Measurements from ENCODE around the gene PSME2. TPM values are rescaled to one million over a fixed set of nuclear protein-coding genes. Genes with fewer than 3 reads are reported as not detected.

PSME2 gene
- polyA plus RNA-seq, 1 donor (not counting 4 experiments of a cell fraction or from before 2014, with no cell fraction given) = 158 TPM

DNA sequence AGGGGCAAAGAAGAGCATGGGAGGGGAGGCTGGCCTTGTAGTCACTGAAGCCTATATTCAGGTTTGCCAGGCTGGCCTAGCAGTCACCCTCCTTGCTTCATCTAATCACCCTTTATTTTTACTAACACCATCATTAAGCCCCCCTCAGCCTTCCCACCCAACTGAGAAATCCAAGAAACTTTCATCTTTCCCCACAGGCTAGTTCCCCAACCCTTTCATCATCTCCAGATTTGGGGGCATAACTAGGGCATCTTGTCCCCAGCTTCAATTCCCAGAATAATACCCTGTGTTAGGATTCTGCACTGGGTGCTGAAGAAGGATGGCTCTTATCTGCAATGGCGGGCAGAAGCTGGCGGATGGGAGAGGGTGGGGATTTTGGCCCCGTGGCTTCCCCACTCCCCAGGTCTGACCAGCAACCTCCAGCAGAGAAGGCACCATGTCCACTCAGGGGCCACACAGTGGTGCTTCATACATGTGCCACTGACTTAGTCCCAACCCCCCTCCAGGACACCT lies 45.4 kb downstream of the PSME2 start:
- FAIRE-seq (no peak), DNase-seq (ENCODE audit: low read depth, low spot score) (no peak)
- Histone ChIP-seq H3K9me1 (ENCODE audit: control insufficient read depth, extremely low read depth, insufficient read depth, low read length) (no peaks in the 10 kb centered on the region), H2AFZ (ENCODE audit: control insufficient read depth, low read length) (no peak overlapping the region), H3K27ac (ENCODE audit: control insufficient read depth, insufficient read depth, low read length) (no peak overlapping the region), H3K9me3 (ENCODE audit: control insufficient read depth, low read depth, low read length) (no peaks in the 10 kb centered on the region), H4K20me1 (ENCODE audit: control insufficient read depth, extremely low read depth, insufficient read depth, low read length) (no peaks in the 10 kb centered on the region), H3K36me3 (ENCODE audit: control insufficient read depth in 2 of 2, extremely low read depth in 1 of 2, insufficient read depth in 2 of 2, low read length in 2 of 2) (peaks cover 7 to 24% of the 10 kb centered on the region in 2 experiments), H3K4me1 (ENCODE audit: control insufficient read depth, extremely low read depth, insufficient read depth, low read length) (no peaks in the 10 kb centered on the region), H3K9ac (ENCODE audit: control insufficient read depth, extremely low read depth, insufficient read depth, low read length) (no peak overlapping the region), H3K79me2 (ENCODE audit: control insufficient read depth, insufficient read depth, low read length) (no peaks in the 10 kb centered on the region), H3K4me2 (ENCODE audit: control insufficient read depth, extremely low read depth, insufficient read depth, low read depth, low read length) (no peak overlapping the region), H3K27me3 (ENCODE audit: control insufficient read depth, extremely low read depth, insufficient read depth, low read length) (no peaks in the 10 kb centered on the region), H3K4me3 (ENCODE audit: control insufficient read depth in 2 of 3, extremely low read depth in 1 of 3, insufficient read depth in 2 of 3, low read depth in 1 of 3, low read length in 3 of 3) (no peak overlapping the region)
- dilution Hi-C loops (cut with MboI; ENCODE audit: extremely low pct_ligation_motif_present, low sequenced_read_pairs) = no loop called here
- no peak for TF ChIP-seq EZH2 (IDR thresholded peaks at IDR 0.05; ENCODE audit: low read length)
- TF ChIP-seq, protein P1, sequence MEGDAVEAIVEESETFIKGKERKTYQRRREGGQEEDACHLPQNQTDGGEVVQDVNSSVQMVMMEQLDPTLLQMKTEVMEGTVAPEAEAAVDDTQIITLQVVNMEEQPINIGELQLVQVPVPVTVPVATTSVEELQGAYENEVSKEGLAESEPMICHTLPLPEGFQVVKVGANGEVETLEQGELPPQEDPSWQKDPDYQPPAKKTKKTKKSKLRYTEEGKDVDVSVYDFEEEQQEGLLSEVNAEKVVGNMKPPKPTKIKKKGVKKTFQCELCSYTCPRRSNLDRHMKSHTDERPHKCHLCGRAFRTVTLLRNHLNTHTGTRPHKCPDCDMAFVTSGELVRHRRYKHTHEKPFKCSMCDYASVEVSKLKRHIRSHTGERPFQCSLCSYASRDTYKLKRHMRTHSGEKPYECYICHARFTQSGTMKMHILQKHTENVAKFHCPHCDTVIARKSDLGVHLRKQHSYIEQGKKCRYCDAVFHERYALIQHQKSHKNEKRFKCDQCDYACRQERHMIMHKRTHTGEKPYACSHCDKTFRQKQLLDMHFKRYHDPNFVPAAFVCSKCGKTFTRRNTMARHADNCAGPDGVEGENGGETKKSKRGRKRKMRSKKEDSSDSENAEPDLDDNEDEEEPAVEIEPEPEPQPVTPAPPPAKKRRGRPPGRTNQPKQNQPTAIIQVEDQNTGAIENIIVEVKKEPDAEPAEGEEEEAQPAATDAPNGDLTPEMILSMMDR (optimal IDR thresholded peaks at IDR 0.05 in 1 of 3, IDR thresholded peaks at IDR 0.05 in 1 of 3, conservative IDR thresholded peaks at IDR 0.05 in 1 of 3; ENCODE audit: extremely low read depth in 1 of 3, insufficient read depth in 2 of 3, low read length in 3 of 3) = no peak

DNA sequence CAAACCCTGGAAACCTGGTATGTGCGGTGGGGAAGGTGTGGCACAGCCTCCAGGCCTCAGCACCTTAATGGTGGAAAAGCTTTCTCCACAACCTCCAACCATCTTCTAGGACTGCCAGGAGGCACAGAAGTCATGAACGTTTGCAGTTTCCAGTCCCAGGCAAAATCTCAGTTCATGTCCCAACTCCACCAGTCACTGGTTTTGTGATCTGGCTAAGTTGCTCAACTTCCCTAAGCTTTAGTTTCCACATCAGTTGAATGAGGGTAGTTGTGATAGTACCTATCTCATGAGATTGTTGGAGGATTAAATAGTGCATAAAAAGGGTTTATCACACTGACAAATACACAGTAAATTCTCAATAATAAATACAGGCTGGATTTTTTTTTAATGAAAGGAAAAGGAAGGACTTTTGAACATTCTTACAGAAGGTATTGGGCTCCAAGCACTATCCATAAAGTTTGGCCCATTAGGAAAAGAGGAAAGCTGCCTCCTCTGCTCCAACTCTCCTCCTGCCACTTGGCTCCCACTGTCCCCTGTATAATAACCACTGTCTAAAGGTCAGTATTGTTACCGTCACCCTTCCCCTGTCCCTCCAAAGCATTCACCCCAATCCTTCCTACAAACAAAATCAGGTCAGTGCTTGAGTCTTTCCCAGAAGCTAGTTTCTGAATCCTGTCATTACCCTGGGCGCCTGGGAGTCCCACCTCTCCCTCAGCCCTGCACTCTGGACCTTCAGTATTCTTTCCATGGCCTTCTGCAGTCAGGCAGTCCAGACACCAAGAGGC lies 46.0 kb downstream of the PSME2 start:
- H3K4me1 ChIP-seq (ENCODE audit: control insufficient read depth, extremely low read depth, insufficient read depth, low read length) = peaks cover 4% of the 10 kb centered on the region
- dilution Hi-C loops (cut with MboI; ENCODE audit: extremely low pct_ligation_motif_present, low sequenced_read_pairs) = no loop called here
- H3K79me2 ChIP-seq (ENCODE audit: control insufficient read depth, insufficient read depth, low read length) = peaks cover under 1% of the 10 kb centered on the region
- H3K9me3 ChIP-seq (ENCODE audit: control insufficient read depth, low read depth, low read length) = no peaks in the 10 kb centered on the region
- H3K4me2 ChIP-seq (ENCODE audit: control insufficient read depth, extremely low read depth, insufficient read depth, low read depth, low read length) = no peak overlapping the region
- no peaks in the 10 kb centered on the region for H4K20me1 ChIP-seq (ENCODE audit: control insufficient read depth, extremely low read depth, insufficient read depth, low read length)
- DNase-seq (ENCODE audit: low read depth, low spot score) (no peak), FAIRE-seq (no peak)
- no peak overlapping the region for H3K9ac ChIP-seq (ENCODE audit: control insufficient read depth, extremely low read depth, insufficient read depth, low read length)
- H3K27me3 ChIP-seq (ENCODE audit: control insufficient read depth, extremely low read depth, insufficient read depth, low read length) = no peaks in the 10 kb centered on the region
- no peak overlapping the region for H3K4me3 ChIP-seq (ENCODE audit: control insufficient read depth in 2 of 3, extremely low read depth in 1 of 3, insufficient read depth in 2 of 3, low read depth in 1 of 3, low read length in 3 of 3)
- no peak overlapping the region for H3K27ac ChIP-seq (ENCODE audit: control insufficient read depth, insufficient read depth, low read length)
- no peaks in the 10 kb centered on the region for H3K9me1 ChIP-seq (ENCODE audit: control insufficient read depth, extremely low read depth, insufficient read depth, low read length)
- H2AFZ ChIP-seq (ENCODE audit: control insufficient read depth, low read length) = no peak overlapping the region
- TF ChIP-seq, protein P1 (optimal IDR thresholded peaks at IDR 0.05 in 1 of 3, IDR thresholded peaks at IDR 0.05 in 1 of 3, conservative IDR thresholded peaks at IDR 0.05 in 1 of 3; ENCODE audit: extremely low read depth in 1 of 3, insufficient read depth in 2 of 3, low read length in 3 of 3) = no peak
- no peak for TF ChIP-seq EZH2 (IDR thresholded peaks at IDR 0.05; ENCODE audit: low read length)
- H3K36me3 ChIP-seq (ENCODE audit: control insufficient read depth in 2 of 2, extremely low read depth in 1 of 2, insufficient read depth in 2 of 2, low read length in 2 of 2) = peaks cover 7 to 24% of the 10 kb centered on the region in 2 experiments
